NCI-H2107 (cell line): ENCODE measurements around the gene PAPSS2.

Experiments
- DNase-seq: peaks from one replicate; lab custom pipeline; 2025; lab: John Stamatoyannopoulos, UW

PAPSS2 gene

DNA sequence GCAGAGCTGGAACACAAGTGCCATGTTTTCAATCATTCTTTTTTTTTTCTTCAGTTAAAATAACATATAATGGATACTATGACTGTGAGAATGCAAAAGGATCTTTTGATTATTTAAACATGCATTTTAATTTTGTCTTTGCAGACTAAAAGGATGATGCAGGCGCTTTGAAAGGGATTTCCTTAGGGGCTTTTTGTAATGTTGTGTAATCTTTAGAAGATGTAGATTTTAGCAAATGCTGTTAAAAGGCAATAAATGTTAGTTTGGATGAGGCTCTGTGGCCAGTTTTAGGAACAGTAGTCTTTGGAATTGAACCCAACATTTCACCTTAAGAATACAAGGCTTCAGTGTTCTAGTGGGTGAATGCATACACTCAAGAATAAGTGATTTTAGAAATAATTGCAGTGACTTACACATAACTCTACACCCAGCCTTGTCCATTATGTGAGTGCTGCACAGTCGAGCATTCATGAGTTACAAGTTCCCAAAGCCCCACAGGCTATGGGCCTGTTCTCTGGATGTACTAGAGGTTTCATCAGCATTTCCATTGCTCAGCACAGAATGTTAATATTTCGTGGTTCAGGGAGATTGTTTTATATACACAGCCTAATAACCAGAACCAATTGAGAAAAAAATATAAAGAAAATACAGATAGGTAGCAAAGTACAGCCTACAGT is 11.6 kb downstream of the PAPSS2 start:
- no peak for DNase-seq

DNA sequence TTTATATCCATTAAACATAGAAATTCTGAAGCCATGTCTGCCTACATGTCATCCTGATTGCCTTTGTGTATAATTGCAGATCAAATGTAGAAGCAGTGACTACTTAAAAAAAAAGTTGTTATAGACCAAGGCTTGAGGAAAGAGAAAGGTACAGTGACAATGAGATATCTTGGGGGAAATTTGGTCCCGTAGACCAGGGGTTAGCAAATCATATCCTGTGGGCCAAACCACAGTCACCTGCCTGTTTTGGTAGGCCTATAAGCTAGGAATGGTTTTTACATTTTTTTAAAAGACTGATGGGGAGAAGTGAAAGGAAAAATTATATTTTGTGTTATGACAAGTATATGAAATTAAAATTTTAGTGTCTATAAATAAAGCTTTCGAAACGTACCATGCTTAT is 12.9 kb downstream of the PAPSS2 start:
- DNase-seq = no peak

DNA sequence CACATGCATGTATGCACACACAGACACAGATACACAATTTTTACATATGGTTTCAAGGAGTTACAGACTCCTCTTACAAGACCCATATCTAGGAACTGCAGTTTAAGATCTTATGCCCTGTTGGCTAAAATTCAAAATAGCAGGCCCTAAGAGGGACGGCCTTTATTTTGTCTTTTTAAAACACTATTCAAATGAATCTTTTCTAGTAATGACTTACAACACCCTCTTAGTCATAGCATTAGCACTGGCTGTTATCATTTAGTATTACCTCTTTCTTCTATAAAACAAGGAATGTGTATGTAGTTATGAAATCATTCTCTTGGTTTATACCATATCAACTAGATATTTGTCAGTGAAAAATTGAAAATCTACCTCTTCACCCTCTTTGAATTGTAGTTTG is 15.3 kb downstream of the PAPSS2 start:
- no peak for DNase-seq

DNA sequence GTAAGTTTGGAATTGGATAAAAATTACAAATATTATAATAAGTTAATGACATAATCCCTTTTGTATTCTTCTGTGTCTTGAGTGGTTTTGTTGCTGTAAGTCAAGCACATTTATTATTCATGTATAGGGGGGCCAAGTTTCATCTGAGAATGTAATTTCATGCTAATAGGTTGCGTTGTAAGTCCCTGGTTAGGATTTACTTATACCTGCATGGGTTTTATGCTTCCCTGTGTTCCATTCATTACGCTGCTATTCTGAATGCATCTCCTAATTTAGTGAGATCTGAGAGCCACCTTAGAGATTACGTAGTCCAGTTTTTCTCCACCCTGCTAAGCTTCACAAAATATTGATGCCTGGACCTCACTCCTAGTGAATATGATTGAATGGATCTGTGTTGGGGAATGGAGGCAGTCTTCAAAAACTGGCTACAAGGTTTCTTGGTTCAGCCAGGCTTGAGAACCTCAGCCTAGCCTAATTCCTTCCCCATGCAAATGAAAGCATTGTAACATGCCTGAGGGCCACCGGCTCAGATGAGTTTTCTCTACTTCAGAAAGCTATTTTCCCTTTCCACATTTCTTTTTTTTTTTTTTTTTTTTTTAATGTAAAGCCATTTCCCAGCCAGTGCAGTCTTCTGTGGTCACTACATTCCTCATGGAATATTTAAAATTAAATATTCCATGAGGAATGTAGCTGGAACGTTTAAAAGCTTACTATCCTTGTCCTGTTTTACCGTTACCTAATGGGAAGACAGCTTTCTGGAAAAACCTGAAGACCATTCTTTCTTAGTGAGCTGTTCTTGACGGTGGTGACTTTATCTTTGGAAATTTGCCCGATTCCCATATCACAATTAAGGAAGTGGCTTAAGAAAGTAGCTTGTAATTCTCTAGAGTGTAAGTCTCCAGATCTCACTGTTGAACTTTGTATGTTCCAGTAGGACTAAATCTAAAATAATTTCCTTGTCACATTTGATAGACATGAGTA is 16.0 kb downstream of the PAPSS2 start:
- DNase-seq = no peak

DNA sequence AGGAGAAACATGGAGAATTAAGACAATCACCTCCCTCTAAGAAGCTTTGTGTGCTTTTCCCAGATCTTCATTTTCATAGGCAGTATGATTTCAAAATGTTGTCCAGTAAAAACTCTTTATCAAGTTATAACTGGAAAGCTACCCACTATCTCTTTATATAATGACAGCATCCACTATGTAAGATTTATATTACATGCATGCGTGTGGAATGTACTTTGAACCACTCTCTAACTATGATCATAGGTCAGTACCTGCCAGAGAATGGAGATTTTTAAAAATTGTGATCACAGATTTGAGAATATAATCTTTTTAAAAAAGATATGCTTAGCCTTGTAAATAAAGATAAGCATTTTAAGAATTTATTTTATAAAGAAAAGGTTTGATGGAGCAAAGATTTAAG is 17.9 kb downstream of the PAPSS2 start:
- DNase-seq = no peak

DNA sequence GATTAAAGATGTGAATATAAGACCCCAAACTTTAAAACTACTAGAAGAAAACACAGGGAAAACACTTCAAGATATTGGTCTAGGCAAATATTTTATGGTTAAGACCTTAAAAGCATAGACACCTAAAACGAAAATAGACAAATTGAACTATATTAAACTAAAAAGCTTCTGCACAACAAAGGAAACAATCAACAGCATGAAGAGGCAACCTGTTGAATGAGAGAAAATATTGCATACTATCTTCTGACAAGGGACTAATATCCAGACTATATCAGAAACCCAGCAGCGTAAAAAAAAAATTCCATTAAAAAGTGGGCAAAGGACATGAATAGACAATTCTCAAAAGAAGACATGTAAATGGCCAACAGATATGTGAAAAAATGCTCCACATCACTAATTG is 18.6 kb downstream of the PAPSS2 start:
- DNase-seq = no peak

DNA sequence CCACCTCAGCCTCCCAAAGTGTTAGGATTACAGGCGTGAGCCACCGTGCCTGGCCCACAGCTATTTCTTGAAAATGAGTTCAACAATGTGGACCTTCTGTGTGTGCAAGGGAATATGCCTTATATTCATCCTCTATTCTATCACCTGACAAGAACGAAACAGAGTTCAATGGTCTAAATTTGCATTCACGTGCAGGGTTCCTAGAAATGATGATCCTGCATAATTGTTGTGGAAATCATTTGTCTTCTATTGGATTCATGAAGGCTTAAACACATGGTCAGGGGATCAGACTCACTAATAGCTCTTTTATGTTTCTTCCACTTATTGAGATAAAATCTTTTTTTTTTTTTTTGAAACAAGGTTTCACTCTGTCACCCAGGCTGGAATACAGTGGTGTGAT is 23.7 kb downstream of the PAPSS2 start:
- DNase-seq = no peak

DNA sequence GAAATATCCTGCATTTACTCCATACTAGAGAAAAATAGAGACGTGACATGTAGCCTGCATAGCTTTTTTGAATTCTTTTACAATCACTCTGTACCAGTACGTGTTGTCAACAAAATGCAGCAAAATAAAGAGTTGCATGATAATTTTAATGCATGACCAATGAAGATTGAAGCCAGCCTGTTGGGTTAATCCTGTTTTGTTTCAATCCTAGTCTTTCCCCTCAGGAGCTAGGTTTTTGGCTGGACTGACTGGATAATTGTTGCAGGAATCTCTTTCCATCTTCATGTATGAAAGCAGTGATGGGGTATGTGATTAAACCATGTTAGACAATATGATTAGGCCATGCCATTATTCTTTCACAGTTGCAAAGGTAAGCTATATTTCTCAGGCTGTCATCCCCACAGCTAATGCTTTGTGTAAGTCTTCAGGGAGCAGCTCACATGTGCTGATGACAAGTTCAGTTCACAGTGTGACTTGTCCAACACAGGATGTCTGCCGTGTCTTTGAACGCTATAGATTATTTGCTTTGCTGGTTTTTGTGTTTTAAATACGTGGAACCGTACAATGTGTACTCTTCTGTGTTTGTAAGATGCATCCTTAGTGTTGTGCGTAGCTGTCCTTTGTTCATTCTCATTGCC is 24.4 kb downstream of the PAPSS2 start:
- no peak for DNase-seq

DNA sequence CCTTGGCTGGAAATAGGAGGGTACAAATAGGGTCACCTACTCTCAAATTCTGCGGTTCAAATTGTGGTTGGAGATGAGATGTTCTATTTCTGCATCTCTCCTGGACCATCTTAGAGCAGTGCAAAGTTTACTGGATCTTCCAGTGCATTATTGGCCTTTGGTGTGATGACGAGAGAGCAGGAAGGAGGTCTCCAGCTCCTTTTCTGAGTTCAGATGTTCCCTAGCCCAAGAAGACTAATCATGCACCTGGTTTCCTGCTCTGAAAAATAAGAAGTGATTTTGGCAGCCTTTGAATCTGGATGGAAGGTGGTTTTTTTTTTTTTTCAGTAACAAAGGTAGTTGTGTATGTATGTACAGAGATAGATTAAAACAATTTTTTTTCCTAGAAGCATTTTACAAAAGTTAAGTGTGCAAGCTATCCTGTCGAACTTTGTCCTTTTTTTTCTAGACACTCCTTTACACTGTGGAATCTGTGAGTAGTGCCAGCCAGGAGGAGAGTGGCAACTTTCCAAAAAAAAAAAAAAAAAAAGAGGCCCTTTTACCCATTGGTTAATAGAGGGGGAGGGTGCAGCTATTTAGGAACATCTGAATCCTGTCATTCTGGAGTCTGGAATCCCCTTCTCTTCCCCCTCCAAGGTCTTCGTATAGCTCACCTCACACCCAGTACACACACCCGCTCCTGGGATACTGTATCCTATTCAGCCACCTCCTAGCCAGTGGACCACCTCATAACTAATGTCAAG is 26.3 kb downstream of the PAPSS2 start:
- DNase-seq = no peak

DNA sequence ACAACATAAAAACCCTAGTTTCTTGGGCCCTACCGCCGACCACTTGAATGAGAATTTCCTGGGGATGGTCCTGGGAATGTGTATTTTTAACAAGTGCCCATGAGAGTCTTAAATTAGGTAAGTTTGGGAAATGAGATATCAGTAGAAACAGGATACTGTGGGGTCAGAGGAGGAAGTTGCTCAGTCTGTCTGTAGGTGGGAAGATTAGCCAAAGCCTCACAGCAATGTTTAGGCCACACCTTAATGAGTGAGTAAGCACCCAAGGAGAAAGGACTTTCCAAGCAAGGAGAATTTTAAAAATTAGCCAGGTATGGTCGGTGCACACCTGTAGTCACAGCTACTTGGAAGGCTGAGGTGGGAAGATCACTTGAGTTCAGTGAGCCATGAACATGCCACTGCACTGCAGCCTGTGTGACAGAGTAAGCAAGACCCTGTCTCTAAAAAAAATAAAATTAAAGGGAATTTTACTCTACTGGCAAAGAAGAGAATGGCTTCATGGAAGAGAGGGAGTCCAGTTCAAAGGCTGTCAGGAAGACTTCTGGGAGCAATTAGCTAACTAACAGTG is 31.9 kb downstream of the PAPSS2 start:
- no peak for DNase-seq

DNA sequence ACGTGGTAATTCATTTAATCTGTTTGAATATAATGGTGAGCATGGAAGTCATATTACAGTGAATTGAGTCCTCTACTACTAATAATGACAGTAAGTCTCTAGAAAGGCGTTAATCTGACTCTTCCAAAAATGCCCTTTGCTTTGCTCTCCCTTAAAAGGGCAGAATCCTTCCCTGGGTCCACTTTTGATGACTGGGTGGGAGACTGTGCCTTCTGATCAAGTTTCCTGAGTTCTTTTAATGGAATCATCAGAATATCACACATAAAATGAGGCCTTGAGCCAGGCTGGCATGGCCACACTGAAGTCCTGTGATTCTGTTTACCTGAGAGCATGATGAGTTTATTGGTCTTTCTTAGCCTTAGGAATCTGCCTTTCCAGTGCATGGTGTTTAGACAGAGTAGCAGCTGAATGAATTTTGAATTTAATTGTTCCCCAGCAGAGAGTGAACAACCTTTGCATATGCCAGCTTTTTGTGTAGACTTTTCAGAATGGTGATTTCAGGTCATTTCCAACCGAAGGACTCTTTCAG is 33.3 kb downstream of the PAPSS2 start:
- DNase-seq = no peak

DNA sequence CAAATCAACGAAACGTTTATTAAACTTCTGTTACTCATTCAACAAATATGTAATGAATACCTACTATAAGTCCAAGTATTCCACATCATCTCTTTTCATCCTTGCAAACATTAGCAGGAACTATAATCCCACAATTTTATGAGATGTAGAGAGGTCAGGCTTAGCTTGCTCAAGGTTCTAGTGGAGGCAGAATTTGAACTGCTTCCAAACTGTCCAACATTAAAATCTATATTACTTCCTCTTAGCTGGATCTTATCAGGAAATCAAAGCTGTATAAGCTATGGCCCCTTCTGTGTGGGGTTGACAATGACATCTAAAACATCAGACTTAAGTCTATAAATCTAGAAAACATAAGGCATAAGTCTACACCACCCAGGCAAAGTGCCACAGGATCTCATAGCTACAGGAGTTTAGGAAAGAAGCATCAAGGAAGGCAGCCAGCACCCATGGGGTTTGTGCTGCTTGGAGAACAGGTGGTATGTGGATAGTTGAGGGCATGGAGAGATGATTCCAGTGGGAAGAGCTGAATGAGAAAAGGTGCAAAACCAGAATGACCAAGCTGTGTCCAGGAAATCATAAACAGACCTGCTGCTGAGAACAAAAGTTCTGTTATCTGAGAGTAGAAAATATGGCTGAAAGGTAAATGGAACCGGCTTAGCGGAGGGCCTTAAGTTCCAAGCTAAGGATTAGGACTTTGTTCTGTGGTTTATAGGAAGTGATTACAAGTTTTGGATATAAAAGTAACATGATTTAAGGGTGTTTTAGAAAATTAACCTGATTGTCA is 34.5 kb downstream of the PAPSS2 start:
- no peak for DNase-seq

DNA sequence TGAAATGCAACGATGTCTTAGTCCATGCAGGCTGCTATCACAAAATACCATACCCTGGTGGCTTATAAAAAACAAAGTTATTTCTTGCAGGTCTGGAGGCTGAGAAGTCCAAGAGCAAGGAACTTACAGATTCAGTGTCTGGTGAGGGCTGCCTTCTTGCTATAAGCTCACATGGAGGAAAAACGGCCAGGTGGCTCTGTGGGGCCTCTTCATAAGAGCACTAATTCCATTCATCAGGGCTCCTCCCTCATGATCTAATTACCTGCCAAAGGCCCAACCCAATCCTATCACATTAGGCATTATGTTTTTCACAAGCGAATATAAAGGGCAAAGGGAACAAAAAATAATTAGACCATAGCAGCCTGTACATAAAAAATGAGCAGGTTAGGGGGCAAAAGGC is 35.4 kb downstream of the PAPSS2 start:
- DNase-seq = no peak

DNA sequence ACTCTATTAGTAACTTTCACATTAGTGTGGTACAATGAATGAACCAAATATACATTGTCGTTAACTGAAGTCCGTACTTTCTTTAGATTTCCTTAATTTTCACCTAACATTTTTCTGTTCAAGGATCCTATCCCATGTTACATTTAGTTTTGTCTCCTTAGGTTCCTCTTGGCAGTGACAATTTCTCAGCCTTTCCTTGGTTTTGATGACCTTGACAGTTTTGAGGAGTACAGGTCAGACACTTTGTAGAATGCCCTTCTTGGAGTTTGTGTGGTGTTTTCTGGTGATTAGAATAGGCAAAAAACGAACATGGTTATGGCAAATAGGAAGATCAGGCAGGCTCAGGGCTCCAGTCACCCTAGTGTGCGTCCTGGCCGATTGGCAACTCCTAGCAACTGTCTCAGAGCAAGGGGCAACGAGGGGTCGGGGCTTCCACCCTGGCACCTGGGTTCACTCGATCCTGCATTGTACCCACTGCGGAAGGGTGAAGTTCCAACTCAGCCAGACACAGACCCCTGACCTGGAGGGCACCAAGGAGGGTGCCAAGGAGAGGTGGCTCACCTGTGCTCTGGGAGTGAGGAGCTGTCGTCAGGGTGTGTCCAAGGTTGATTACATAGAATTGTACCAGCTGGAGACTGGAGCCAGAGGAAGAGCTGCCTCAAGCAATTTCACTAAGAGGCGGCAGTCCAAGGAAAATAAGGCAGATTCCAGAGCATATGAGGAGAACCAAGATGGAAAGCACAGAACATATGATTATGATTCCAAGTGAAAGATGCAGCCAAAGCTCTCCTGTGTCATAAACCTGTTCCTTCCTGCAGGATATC is 37.5 kb downstream of the PAPSS2 start:
- DNase-seq = no peak

DNA sequence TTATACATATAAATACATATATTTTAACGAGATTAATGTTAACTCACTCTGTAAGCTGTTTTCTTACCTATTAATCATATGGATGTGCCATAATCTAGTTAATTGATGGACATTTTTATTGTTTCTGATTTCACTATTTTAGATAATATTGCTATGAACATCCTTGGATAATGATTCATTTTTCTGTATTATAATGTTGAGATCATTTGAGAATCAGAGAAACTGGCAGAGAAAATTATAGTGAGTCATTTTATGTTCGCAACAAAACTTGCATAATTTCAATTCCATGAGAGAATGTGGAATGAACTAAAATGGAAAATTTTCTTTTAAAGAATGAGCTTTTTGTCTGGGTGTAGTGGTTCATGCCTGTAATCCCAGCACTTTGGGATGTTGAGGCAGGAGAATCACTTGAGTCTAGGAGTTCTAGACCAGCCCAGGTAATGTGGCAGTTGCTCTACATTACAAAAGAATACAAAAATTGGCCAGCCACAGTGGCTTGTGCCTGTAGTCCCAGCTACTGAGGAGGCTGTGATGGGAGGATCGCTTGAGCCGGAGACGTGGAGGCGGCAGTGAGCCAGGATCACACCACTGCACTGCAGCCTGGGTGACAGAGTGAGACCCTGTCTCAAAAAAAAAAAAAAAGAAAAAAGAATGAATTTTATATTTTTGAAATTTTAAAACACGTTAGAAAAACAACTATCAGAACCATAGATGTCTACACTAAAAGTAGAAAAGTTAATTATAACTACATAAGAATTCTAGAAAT is 40.5 kb downstream of the PAPSS2 start:
- no peak for DNase-seq

DNA sequence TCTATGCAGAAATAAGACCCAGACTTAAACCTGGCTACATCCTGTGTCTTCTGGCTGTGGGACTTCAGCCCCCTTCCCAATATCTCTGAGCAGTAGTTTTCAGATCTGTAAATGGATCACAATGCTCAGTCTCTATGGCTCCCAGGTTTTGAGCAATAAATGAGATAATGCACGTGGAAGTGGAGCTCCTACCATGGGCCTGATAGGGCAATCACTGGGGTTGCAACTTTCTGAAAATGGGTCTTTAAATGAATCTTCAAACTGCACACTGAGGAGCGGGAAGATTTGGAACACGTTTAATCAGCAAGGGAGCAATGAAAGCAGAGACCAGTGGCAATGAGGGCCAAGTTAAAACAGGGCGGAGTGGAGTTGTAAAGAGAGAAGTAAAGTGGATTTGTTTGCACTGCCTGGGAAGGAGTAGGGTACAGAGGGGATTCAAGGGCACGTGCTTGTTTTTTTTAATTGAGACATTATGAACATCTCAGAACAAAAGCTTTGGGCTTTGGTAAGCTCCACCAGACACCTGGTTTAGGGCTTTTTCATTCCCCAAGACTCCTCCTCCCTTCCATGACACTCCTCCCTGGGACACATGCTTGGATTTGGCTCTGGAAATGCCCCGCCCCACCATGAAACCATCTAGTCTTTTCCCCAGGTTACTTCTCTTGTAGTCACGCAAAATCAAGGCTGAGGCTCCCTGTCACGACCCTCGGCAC is 42.7 kb downstream of the PAPSS2 start:
- DNase-seq = no peak

DNA sequence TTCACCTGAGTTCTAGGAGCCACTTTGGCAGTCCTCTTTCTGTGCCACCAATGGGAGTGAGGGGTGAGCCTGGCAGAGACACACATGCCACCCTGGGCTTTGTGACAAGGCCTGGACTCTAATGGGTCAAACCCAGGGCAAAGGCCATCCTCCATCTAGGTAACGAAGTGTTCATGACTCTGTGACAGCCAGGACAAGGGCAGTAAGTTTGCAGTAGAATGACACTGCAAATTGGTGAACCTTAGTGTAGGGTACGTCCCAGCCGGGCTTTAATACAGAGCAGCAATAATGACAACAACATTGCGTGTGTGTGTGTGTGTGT is 43.3 kb downstream of the PAPSS2 start:
- no peak for DNase-seq

DNA sequence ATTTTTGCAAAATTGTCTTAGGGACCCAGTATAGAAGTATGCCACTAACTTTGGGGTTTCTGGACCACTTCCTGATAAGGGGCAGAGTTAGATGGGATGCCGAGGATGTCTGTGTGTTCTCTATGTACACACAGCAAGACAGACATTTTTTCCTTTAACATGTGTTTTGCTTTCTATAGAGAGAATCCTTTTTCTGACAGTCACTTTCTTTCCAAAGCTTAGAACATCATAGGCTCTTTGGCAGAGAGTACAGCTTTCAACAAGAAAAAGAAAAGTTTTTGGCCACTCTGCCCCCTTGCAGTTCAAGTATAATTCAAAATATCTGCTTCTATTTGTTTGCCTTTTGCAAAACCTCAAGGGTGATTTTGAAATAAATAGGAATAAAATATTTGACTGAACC is 44.1 kb downstream of the PAPSS2 start:
- no peak for DNase-seq

DNA sequence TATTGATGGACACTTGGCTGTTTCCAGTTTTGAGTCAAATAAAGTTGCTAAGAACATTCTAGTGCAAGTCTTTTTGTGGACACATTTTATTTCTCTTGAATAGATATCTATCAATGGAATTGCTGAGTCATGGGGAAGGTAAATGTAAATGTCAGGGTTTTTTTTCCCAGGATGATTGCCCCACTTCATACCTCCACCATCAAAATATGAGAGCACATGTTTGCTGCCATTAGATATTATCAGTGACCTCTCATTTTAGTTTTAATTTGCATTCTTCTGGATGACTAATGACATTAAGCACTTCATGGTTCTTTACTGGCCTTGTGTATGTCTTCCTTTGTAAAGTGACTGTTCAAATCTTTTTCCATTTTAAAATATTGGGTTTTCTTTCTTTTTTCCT is 45.7 kb downstream of the PAPSS2 start:
- no peak for DNase-seq
